ENCODE measurements around the gene TEAD4. TPM values are rescaled to one million over a fixed set of nuclear protein-coding genes. Genes with fewer than 3 reads are reported as not detected.
"Not testable (repeated sequence)": the region's sequence is repeated elsewhere in the genome, so short reads cannot be mapped to it uniquely, and the experiment has no call there.

Gene TEAD4
- total RNA-seq, 1 donor from 2014 or later, result 0.74 TPM

DNA sequence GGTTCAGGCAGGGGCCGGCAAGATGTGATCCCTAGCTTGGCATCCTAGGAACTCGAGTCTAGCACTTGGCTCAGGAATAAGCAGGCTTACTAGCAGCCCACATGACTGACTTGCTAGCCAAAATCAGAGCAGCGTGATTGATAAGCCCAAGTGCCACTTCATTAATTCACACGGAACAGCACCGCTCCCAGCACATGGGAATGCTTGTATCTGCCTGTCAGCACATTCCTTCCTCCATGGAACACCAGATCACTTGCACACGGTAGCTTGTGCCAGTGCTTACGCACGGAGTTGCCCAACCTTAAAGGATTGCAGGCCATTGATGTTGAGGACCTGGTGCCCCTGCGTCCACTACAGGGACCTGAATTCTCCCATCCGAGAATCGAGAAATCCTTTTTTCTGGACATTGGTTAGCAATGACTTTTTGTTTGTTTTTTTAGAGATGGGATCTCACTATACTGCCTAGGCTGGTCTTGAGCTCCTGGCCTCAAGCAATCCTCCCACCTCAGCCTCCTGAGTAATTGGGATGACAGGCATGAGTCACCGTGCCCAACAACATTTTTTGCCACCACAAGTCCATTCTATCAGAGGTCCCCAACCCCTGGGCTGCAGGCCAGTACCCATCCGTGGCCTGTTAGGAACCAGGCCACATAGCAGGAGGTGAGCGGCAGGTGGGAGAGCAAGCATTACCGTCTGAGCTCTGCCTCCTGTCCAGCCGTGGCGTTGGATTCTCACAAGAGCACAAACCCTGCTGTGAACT, 87.4 kb downstream of the TEAD4 start:
- intact Hi-C loops (cut with micrococcal nuclease), result no loop called here

DNA sequence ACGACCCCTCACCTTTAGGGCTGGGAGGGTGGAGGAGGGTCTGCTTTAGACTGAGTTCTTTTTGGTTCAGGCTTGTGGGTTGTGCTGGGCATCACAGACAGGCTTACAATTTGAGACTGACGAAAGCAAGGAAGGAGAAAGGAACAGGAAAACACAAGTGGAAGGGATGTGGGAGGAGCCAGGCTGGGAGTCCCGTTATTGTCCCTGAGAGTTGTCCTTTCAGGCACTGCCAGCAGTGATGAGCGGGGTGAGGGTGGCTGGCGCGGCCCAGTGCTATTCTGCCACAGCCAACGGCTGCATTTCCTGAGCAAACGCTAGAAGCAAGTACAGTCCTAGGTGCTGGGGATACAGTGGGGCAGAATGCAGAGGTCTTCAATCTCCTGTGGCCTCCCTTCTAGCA, 88.8 kb downstream of the TEAD4 start:
- intact Hi-C loops (cut with micrococcal nuclease), result no loop called here

DNA sequence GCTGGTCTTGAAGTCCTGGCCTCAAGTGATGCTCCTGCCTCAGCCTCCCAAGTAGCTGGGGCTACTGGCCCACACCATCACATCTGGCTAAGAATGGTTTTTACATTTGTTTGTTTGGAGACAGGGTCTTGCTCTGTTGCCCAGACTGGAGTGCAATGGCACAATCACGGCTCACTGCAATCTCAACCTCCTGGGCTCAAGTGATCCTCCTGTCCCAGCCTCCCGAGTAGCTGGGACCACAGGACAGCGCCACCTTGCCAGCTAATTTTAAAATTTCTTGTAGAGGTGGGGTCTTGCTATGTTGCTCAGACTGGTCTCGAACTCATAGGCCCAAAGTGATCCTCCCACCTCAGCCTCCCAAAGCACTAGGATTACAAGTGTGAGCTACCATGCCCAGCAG, 89.3 kb downstream of the TEAD4 start:
- intact Hi-C loops (cut with micrococcal nuclease), result no loop called here

GRCh38 chr12:3049176-3049575, 90.0 kb downstream of the TEAD4 start:
- intact Hi-C loops (cut with micrococcal nuclease), result no loop called here

DNA sequence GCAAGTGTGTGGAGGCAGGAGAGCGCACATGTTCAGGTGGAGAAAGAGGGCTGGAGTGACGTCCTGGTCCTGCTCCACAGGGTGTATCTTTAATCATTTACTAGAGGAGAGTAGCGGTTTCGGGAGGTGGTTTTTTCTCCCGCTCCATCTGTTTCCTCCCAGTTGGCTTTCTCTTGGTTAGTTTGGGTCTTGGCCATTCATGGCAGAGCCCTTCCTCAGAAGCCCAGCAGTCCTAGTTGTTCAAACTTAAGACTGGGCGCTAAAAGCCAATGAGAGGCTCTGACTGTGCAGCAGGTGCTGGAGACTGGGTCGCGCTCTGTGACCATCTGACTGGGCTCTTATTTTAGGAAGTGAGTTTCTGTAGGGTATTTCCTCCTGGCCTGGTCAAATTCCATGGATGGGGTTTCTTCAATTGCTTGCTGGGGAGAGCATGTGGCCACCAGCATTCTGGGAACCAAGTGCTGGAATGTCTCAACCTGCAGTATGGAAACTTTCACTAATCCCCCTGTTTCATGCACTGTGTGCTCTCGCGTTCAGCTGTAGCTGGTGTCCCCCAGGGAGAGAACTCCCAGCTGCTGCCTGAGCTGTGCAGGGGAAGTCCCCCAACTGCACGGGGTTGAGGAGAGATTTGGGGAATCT, 90.5 kb downstream of the TEAD4 start:
- intact Hi-C loops (cut with micrococcal nuclease), result no loop called here

GRCh38 chr12:3054374-3054773, 95.2 kb downstream of the TEAD4 start:
- intact Hi-C loops (cut with micrococcal nuclease), result no loop called here

- intact Hi-C loops (cut with micrococcal nuclease), result no loop called here
Observed at GRCh38 chr12:3055026-3055703, 96.0 kb downstream of the TEAD4 start.

- intact Hi-C loops (cut with micrococcal nuclease), result no loop called here
Observed at GRCh38 chr12:3055704-3056467, 96.7 kb downstream of the TEAD4 start.

- intact Hi-C loops (cut with micrococcal nuclease), result no loop called here
Observed at GRCh38 chr12:3061059-3061458, 101.9 kb downstream of the TEAD4 start.

GRCh38 chr12:3061501-3062215, 102.5 kb downstream of the TEAD4 start:
- intact Hi-C loops (cut with micrococcal nuclease), result no loop called here

- intact Hi-C loops (cut with micrococcal nuclease), result no loop called here
Observed at GRCh38 chr12:3065300-3065699, 106.1 kb downstream of the TEAD4 start.

GRCh38 chr12:3065846-3066245, 106.6 kb downstream of the TEAD4 start:
- intact Hi-C loops (cut with micrococcal nuclease), result not testable (repeated sequence)

DNA sequence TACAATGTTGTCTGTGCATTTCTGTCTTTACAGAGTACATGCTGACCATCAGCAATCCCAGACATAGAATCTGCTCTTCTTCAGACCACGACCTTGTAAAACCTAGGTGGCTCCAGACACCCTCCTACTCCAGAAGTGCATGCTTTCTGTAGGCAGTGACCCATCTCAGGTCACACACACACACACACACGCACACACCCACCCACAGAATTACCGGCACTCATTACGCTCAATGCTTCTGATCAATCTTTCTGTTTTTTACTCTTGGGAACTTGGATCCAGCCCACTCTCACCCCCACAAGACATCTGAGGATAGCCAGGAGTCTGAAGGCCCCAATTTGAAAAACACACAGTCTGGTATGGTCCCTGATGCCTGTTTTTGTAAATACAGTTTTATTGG, 110.5 kb downstream of the TEAD4 start:
- intact Hi-C loops (cut with micrococcal nuclease), result loop anchor here (5.0 to 10.0 kb wide), 2 partner anchors 68 to 685 kb away; partner anchors contain the start of gene CRACR2A

DNA sequence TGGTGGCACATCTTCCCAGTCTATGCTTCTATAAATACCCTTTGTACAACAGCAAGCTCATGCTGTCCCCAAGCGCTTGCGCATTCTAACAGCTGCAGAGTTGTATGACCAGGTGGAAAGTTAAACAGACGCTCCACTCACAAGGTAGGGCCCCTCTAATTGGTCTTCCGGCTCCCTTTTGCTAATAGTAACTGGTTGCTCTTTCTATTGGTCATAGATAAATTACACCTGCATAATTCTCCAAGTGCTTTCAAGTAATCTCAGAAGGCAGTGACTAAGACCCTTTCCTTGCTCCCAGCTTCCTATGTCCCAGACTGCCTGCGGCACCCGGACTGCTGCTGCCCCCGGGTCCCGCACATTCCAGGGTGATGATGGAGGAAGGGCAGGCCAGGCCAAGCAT, 111.9 kb downstream of the TEAD4 start:
- intact Hi-C loops (cut with micrococcal nuclease), result loop anchor here (5.0 to 10.0 kb wide), 2 partner anchors 66 to 684 kb away; partner anchors contain the start of gene CRACR2A

DNA sequence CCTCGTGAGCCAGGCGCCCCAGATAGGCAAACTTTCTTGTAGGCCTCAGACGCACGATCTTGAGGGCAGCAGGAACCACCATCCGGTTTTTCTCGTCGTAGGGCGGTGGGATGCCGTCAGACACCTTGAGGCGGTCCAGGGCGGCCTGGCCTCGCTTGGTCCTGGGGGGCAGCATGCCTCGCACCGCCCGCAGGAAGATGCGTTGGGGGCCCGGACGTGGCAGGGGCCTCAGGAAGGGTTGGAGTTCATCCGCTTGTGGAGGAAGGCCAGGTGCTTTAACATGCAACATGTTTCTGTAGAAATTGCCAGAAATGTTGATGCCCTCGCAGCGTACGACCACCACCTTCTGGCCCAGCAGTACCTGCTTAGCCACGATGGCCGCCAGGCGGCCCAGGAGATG, 112.5 kb downstream of the TEAD4 start:
- intact Hi-C loops (cut with micrococcal nuclease), result loop anchor here (5.0 to 10.0 kb wide), 2 partner anchors 66 to 683 kb away; partner anchors contain the start of gene CRACR2A

- intact Hi-C loops (cut with micrococcal nuclease), result loop anchor here (1.0 to 10.0 kb wide), 5 partner anchors 64 to 681 kb away; partner anchors contain the start of gene CRACR2A
Observed at GRCh38 chr12:3073438-3074250, 114.4 kb downstream of the TEAD4 start.

- intact Hi-C loops (cut with micrococcal nuclease), result loop anchor here (10.0 kb wide), 1 partner anchor 679 kb away; the partner anchor contains the start of gene CRACR2A
Observed at GRCh38 chr12:3075315-3075714, 116.1 kb downstream of the TEAD4 start.

DNA sequence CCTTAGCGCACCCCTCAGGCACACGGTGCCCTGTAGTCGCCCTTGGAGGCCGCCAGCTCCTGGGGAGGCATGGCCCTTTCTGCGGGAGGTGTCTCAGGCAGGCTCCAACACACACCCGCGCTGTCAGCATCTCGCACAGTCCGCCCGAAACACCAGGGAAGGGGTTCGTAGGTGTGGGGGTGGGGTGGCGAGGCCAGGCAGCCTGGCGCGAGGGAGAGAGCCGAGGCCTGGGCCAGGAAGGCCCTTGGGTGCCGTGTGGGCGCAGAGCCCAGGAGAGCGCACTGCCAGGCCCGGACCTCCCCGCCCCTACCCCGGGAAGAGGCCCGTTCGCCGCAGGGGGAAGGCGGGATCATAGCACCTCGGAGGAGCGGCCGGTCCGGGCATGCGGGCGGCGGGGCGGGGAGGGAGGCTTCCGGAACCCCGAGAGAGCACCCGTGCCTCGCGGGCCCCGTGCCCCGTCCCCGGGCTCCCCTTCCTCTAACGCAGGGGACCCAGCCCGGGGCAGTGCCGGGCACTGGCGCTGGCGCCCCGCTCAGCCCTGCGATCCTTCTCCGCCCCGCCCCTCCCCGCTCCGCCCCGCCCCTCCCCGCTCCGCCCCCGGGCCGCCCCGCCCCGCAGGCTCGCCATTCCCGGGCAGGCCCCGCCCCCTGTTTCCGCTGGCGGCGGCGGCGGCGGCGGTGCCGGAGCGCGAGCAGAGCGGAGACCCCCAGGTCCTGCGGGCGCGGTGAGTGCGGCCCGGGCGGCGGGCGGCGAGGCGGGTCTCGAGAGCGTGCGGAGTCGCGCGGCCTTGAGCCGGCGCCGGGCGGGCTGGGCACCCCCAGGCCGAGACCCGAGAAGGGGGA, 117.8 kb downstream of the TEAD4 start, which contains the start of gene TSPAN9:
TSS of gene TSPAN9 (plus strand) at position 650 of the 842 bp plus-strand sequence. CDS start 123,815 bp downstream, outside the sequence.
- intact Hi-C loops (cut with micrococcal nuclease), result loop anchor here (10.0 kb wide), 1 partner anchor 678 kb away; the partner anchor contains the start of gene CRACR2A

Data from T-helper 1 cell treated with Interleukin-12 subunit alpha and Interleukin-12 subunit beta and Interleukin-4 antibody, amounts not matched to agents 30 ng/mL and 1 ng/mL, for 36 hours (primary cell).